Keratinocyte (primary cell): ENCODE data around the gene RABIF.

Experiments used
- CTCF ChIP-seq, 3 experiments: IDR thresholded peaks in 1 of 3; conservative IDR thresholded peaks in 1 of 3; optimal IDR thresholded peaks in 1 of 3; 2 replicates in 2 of 3; 3 replicates in 1 of 3; pipeline versions ENCODE3 to v1.5.1; 2011; ENCODE audit warnings: low read length in 3 of 3, mild to moderate bottlenecking in 3 of 3, moderate library complexity in 2 of 3, control low read depth in 1 of 3, inconsistent platforms in 1 of 3; ENCODE audit not compliant: insufficient read depth in 2 of 3; ENCODE audit errors: extremely low read depth in 1 of 3
- EZH2 ChIP-seq: IDR thresholded peaks from one replicate; pipeline ENCODE4 v1.6.1; 2012; ENCODE audit warnings: inconsistent platforms, mild to moderate bottlenecking, low read length, moderate library complexity

- TF ChIP-seq CTCF (optimal IDR thresholded peaks at IDR 0.05 in 1 of 3, IDR thresholded peaks at IDR 0.05 in 1 of 3, conservative IDR thresholded peaks at IDR 0.05 in 1 of 3; ENCODE audit: extremely low read depth in 1 of 3, insufficient read depth in 2 of 3, low read length in 3 of 3) (no peak), EZH2 (peak; percentile 48)
Observed at GRCh38 chr1:202861420-202862132, 27.4 kb downstream of the RABIF start.
